T-helper 2 cell treated with Interferon-gamma antibody and Interleukin-4, amounts not matched to agents 100 ng/mL and 5 ng/mL, for 36 hours (primary cell): ENCODE measurements around the gene GLYR1. TPM values are rescaled to one million over a fixed set of nuclear protein-coding genes. Genes with fewer than 3 reads are reported as not detected.

Experiments used
- intact Hi-C: fragments of 100-400 bp; cut with micrococcal nuclease; formaldehyde crosslinking; loops from one replicate; pipeline ENCODE4 v1.15.1; 2023
- total RNA-seq: library from RNA; stranded (reverse); gene quantifications from 2 replicates; pipeline ENCODE4 v1.2.3, GENCODE V29; 2022

The GLYR1 gene
- total RNA-seq, 1 donor from 2014 or later = 116 TPM

GRCh38 chr16:4811242-4811641, 35.8 kb downstream of the GLYR1 start:
- intact Hi-C loops = no loop called here

GRCh38 chr16:4806280-4806679, 40.8 kb downstream of the GLYR1 start:
- intact Hi-C loops = no loop called here

- intact Hi-C loops = no loop called here
Measured at GRCh38 chr16:4805231-4805630, 41.9 kb downstream of the GLYR1 start.

GRCh38 chr16:4803898-4804762, 43.0 kb downstream of the GLYR1 start:
- intact Hi-C loops = loop anchor here (1.0 kb wide), 1 partner anchor 111 kb away; the partner anchor contains the start of gene NUDT16L1

- intact Hi-C loops = loop anchor here (1.0 kb wide), 1 partner anchor 110 kb away; the partner anchor contains the start of gene NUDT16L1
Measured at GRCh38 chr16:4803401-4803844, 43.7 kb downstream of the GLYR1 start.

- intact Hi-C loops = loop anchor here (1.0 kb wide), 6 partner anchors 35 to 186 kb away; partner anchors contain the start of genes ANKS3, DNAAF8, GLYR1 and NUDT16L1
Measured at GRCh38 chr16:4802659-4803287, 44.3 kb downstream of the GLYR1 start.

GRCh38 chr16:4801962-4802658, 45.0 kb downstream of the GLYR1 start, which contains the start of gene ROGDI:
Gene ROGDI, minus strand, starts transcription at chr16:4802633. Its CDS starts 62 bp downstream, at chr16:4802571.
- intact Hi-C loops = loop anchor here (1.0 kb wide), 5 partner anchors 35 to 186 kb away; partner anchors contain the start of genes ANKS3, DNAAF8, GLYR1 and SEC14L5

- intact Hi-C loops = no loop called here
Measured at GRCh38 chr16:4801051-4801961, 45.8 kb downstream of the GLYR1 start.

GRCh38 chr16:4800290-4801041, 46.6 kb downstream of the GLYR1 start:
- intact Hi-C loops = no loop called here

GRCh38 chr16:4799171-4799855, 47.8 kb downstream of the GLYR1 start:
- intact Hi-C loops = no loop called here

- intact Hi-C loops = no loop called here
Measured at GRCh38 chr16:4798456-4798855, 48.6 kb downstream of the GLYR1 start.

- intact Hi-C loops = no loop called here
Measured at GRCh38 chr16:4797805-4798252, 49.3 kb downstream of the GLYR1 start.

GRCh38 chr16:4796982-4797804, 49.9 kb downstream of the GLYR1 start:
- intact Hi-C loops = no loop called here

- intact Hi-C loops = no loop called here
Measured at GRCh38 chr16:4795828-4796572, 51.1 kb downstream of the GLYR1 start.

- intact Hi-C loops = no loop called here
Measured at GRCh38 chr16:4795181-4795827, 51.8 kb downstream of the GLYR1 start, which contains the start of gene SMIM22. Gene SMIM22, plus strand, starts transcription at chr16:4795369. Its CDS starts 366 bp downstream, at chr16:4795735.

- intact Hi-C loops = no loop called here
Measured at GRCh38 chr16:4792951-4793513, 54.1 kb downstream of the GLYR1 start.
